ENCODE measurements around the gene SURF1.
"Not testable (repeated sequence)": the region's sequence is repeated elsewhere in the genome, so short reads cannot be mapped to it uniquely, and the experiment has no call there.

Gene SURF1

DNA sequence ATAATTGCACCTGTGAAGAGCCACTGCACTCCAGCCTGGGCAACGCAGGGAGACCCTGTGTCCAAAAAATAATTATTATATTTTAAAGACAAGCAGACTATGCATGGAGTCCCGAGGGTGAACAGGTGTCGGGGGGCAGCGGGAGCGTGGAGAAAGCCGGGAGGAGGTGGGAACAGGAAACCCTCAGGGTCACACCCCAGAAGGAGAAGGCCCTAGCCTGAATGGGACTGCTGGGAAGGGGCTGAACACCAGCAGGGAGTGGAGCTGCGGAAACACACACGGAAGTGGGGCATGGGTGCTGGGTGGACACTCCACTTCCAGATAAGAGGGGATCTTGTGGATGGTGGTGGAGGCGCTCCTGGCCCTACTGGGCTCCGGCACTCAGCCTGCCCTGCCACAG is 33.1 kb downstream of the SURF1 start:
- DNase-seq (ENCODE audit: low read depth in 2 of 2) = no peak

- DNase-seq (ENCODE audit: low read depth in 2 of 2) = no peak
These were observed 33.6 kb downstream of the SURF1 start for GRCh38 chr9:133322701-133323100.

GRCh38 chr9:133321411-133321935 is 34.8 kb downstream of the SURF1 start:
- no peak for DNase-seq (ENCODE audit: low read depth in 2 of 2)

GRCh38 chr9:133320421-133320881 is 35.8 kb downstream of the SURF1 start:
- no peak for DNase-seq (ENCODE audit: low read depth in 2 of 2)

- not testable (repeated sequence) for DNase-seq (ENCODE audit: low read depth in 2 of 2)
These were observed 38.7 kb downstream of the SURF1 start for GRCh38 chr9:133317551-133317950.

DNA sequence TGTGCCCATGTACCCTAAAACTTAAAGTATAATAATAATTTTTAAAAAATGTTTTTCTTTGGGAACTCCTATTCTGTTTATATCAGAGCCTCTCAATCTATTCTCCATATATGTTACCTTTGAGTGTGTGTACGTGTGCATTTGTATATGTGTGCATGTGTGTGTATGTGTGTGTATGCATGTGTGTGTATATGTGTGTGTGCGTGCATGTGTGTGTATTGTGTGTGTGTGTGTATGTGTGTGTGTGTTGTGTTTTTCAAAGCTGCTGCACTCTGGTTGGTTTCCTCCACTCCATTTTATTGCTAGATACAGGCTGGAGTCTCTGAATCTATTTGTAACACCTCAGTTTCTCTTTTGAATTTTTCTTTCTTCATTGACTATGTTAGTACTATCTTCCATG is 40.3 kb downstream of the SURF1 start:
- no peak for DNase-seq (ENCODE audit: low read depth in 2 of 2)

- DNase-seq (ENCODE audit: low read depth in 2 of 2) = no peak
These were observed 46.7 kb downstream of the SURF1 start for GRCh38 chr9:133309608-133310007.

DNA sequence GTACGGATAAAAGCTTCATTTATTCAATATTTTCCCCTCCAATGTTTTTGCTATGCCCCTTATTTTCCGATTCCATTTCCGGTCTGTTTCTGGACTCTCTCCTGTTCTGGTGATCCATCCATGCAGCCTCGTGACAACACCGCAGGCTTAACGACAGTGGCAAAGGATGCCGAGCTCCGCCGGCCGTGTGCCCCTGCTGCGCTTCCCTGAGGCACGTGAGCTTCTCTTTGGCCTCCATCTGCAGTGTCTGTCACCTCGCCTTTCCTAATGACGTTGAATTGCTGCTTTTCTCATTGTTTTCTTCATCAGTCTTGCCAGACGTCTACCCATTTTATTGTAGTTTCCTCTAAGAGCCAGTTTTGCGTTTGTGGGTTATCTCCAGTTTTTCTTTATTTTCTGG is 49.0 kb downstream of the SURF1 start:
- DNase-seq (ENCODE audit: low read depth in 2 of 2) = no peak

GRCh38 chr9:133306242-133307204 is 49.8 kb downstream of the SURF1 start:
- no peak for DNase-seq (ENCODE audit: low read depth in 2 of 2)

DNA sequence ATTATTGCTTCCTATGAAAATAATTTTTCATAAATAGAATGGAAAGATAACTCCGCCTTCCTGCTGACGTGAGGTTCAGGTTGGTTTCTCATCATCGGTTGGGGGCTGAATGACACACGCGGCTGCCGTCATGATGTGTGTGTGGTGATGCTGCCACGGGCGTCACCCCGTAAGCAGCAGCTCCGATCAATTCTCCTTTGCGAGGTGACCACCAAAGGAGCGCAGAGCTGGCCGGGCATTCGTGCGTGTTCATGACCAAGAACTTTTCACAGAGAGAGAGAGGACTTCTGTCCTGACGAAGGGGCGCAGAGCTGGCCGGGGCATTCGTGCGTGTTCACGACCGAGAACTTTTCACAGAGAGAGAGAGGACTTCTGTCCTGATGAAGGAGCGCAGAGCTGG is 50.6 kb downstream of the SURF1 start:
- DNase-seq (ENCODE audit: low read depth in 2 of 2) = no peak

DNA sequence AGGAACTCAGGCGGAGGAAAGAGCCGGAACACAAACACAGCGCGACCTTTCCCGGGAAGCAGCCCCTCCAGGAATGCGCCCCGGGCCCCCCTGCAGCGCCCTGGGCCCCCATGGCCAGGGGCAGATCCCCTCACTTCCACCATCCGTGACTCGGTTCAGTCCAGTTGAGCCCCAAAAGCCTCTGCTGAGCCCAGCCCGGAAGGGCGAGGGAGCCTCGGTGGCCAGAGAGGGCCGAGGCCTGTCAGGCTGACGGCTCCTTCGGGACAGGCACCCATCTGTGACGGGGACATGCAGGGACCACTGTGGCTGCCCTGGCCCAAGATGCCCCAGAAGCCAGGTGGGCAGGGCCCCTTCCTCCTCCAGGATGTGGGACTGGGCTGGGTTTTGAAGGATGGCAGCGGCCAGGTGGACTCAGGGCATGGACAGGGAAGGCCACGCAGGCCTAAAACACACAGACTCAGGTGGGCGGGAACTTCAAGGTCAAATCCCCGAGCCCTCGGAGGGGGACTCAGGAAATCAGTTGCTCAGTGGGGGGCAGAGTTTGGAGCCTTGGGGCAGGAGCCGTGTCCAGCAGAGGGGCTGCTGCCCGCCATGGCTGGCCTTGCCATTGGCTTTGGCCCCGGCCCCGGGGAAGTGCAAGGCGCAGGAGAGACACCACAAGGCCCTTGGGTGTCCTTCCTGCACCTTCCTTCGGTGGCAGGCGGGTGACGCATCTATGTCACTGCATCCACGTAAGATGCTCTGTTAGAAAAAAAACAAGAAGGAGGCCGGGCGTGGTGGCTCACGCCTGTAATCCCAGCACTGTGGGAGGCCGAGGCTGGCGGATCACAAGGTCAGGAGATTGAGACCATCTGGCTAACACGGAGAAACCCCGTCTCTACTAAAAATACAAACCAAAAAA is 51.6 kb downstream of the SURF1 start:
- no peak for DNase-seq (ENCODE audit: low read depth in 2 of 2)

GRCh38 chr9:133304158-133304470 is 52.2 kb downstream of the SURF1 start:
- no peak for DNase-seq (ENCODE audit: low read depth in 2 of 2)

DNA sequence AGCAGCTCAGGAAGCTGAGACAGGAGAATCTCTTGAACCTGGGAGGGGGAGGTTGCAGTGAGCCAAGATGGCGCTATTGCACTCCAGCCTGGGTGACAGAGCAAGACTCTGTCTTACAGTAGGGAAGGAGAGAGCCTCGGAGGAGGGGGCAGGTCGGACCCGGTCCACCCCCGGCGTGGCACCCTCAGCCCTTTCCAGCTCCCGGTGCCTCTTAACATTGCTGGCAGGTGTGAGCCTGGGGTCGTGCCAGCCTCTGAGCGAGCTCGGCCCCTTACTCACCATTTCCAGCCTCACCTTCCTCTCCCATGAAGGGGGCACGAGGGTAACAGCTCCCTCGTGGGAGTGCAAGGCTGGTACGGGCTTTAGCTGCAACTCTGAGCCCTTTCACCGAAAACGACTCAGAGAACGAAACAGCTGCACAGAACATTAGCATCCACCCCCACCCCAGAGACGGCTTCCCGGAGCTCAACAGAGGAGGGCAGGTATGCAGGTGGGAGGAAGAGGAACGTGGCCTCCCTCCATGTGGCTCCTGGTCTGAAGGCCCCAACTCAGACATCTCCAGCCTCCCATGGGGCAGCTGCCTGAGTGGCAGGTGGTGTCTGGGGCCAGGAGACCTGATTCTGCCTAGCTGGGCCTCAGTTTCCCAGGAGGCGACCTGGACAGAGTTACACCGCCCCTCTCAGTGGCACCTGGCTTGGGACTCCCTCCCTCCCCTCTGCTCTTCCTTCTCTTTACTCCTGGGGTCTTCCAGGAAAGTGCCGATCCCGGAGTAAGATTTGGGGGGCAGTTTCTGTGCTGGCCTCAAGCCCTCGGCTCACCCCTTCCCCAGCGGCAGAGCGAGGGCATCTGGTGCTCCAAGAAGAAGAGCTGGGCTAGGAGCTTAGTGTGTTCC is 52.8 kb downstream of the SURF1 start:
- no peak for DNase-seq (ENCODE audit: low read depth in 2 of 2)
